AG10803 (cell line): ENCODE measurements around the gene MAPKAPK5.
"Not testable (repeated sequence)": the region's sequence is repeated elsewhere in the genome, so short reads cannot be mapped to it uniquely, and the experiment has no call there.

ENCODE experiments used
- DNase-seq: peaks from one replicate; pipeline ENCODE4 v3.0.0; 2010; ENCODE audit warnings: low read depth
- H3K4me3 ChIP-seq: 2 replicates; pipeline ENCODE4 v1.5.1; 2011; ENCODE audit warnings: mild to moderate bottlenecking, low read length, control low read depth
- CTCF ChIP-seq: conservative IDR thresholded peaks from 2 replicates; pipeline ENCODE4 v1.5.1; 2011; ENCODE audit warnings: mild to moderate bottlenecking, low read length, control low read depth, inconsistent platforms

Gene MAPKAPK5

GRCh38 chr12:111822886-111823285, 19.1 kb upstream of the MAPKAPK5 start:
- DNase-seq: no peak
- no peak for TF ChIP-seq CTCF
- no peak overlapping the region for H3K4me3 ChIP-seq

GRCh38 chr12:111823891-111824290, 18.1 kb upstream of the MAPKAPK5 start:
- no peak overlapping the region for H3K4me3 ChIP-seq
- no peak for TF ChIP-seq CTCF

DNA sequence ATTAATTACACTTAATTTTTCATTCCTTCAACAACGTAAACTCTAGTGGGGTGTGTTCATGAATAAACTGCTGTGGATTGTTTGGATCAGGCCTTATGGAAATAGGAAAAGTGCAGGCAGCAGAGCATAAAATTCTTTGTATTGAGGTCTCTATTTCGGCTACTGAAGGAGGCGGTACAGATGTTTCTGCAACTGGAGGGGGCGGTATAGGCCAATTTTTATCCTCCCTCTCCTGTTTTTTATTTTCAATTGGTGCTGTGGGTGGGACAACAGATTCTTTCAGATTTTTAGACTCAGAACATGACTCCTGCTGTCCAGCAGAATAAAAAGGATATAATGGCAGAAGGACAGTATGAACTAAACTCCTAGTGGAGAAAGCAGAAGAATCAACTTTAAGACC, 17.7 kb upstream of the MAPKAPK5 start:
- DNase-seq, H3K4me3 ChIP-seq: not testable (repeated sequence)
- peak; percentile 34 for TF ChIP-seq CTCF

More at GRCh38 chr12:111823891-111824290, 18.1 kb upstream of the MAPKAPK5 start:
- DNase-seq: no peak

GRCh38 chr12:111825509-111825908, 16.5 kb upstream of the MAPKAPK5 start:
- TF ChIP-seq CTCF: no peak

DNA sequence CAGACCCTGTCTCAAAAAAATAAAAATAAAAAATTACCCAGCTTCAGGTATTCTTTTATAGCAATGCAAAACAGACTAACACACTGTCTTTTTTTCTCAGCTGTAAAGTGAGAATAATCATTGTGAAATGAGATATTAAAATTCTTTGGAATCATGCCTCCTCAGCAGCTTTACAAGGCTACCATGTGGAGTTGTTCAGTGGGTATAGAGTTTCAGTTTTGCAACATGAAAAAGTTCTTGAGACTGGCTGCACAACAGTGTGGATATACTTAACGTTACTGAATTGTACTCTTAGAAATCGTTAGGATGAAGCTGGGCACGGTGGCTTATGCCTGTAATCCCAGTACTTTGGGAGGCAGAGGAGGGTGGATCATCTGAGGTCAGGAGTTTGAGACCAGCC, 15.7 kb upstream of the MAPKAPK5 start:
- TF ChIP-seq CTCF: no peak
- peak; percentile 31 for DNase-seq
- H3K4me3 ChIP-seq: no peak overlapping the region

More at GRCh38 chr12:111825509-111825908, 16.5 kb upstream of the MAPKAPK5 start:
- H3K4me3 ChIP-seq: no peak overlapping the region
- DNase-seq: no peak

DNA sequence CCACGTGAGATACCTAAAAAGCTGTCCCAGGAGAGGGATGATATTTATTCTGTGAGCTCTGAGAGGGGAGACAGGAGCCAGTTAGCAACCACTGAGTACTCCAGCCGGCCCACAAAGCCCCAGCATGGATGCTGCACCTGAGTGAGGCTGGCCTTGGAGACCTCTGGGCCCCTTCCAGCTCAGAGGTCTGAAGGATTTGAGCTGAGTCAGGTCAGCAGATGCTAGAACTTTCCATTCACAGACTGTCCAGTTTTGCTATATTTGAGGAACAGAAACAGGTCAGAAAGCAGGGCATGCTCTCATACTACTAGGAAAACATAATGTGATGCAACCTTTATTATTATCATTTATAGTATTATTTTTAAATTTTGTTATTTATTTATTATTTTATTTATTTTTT, 15.0 kb upstream of the MAPKAPK5 start:
- TF ChIP-seq CTCF: no peak
- no peak overlapping the region for H3K4me3 ChIP-seq
- DNase-seq: no peak

DNA sequence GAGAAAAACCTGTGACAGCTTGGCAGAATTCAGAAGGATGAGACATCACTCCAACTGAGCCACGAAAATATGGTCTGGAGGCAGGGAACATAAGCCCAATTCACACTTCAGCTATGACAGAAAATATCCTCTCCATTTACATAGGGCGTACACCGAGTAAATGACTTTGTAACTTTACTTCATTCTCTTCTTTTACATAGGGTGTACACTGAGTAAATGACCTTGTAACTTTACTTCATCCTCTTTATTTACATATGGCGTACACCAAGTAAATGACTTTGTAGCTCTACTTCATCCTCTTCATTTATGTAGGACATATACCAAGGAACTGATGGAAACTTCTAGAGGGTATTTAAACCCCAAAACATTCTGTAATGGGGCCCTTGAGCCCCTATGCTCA, 14.1 kb upstream of the MAPKAPK5 start:
- no peak overlapping the region for H3K4me3 ChIP-seq
- no peak for TF ChIP-seq CTCF
- no peak for DNase-seq
